Stomach (tissue), 9 donors: ENCODE measurements around the gene TMEM43. TPM values are rescaled to one million over a fixed set of nuclear protein-coding genes. Genes with fewer than 3 reads are reported as not detected.

Experiments used
- DNase-seq, 2 donors: peaks; one replicate each; pipeline versions ENCODE4 v3.0.0 to v3.0.0-alpha.2; 2013 to 2019
- H3K27ac ChIP-seq, 5 donors: fragments of 200-600 bp in 4 of 5; sonication (generic) in 4 of 5; one replicate each; pipeline ENCODE4 v1.5.1; 2013 to 2019; ENCODE audit warnings: mild to moderate bottlenecking in 1 of 5, moderate library complexity in 1 of 5
- H3K27me3 ChIP-seq, 3 donors: fragments of 200-600 bp; sonication (generic); one replicate each; pipeline ENCODE4 v1.5.1; 2017 to 2019; ENCODE audit warnings: mixed run types in 1 of 3
- H3K36me3 ChIP-seq, 4 donors: fragments of 200-600 bp; sonication (generic); 1 replicate in 3 of 4; 2 replicates in 1 of 4; pipeline ENCODE4 v1.5.1; 2016 to 2019
- H3K4me1 ChIP-seq, 4 donors: fragments of 200-600 bp; sonication (generic); one replicate each; pipeline ENCODE4 v1.5.1; 2016 to 2019
- H3K4me3 ChIP-seq, 4 donors: fragments of 200-600 bp; sonication (generic) in 3 of 4; one replicate each; pipeline ENCODE4 v1.5.1; 2016 to 2019; ENCODE audit warnings: mild to moderate bottlenecking in 1 of 4
- H3K9me3 ChIP-seq, 4 donors: fragments of 200-600 bp; sonication (generic); one replicate each; pipeline ENCODE4 v1.5.1; 2016 to 2019
- CTCF ChIP-seq, 7 experiments: fragments of 450-650 bp in 4 of 7; fragments of 200-600 bp in 3 of 7; sonication (generic) in 3 of 7; IDR thresholded peaks; one replicate each; pipeline ENCODE4 v1.5.1; 2016 to 2019; ENCODE audit warnings: antibody characterized with exemption in 7 of 7, control low read depth in 2 of 7, mild to moderate bottlenecking in 1 of 7
- EP300 ChIP-seq: sonication (generic); formaldehyde crosslinking; IDR thresholded peaks from one replicate; pipeline ENCODE4 v1.6.1; 2017; ENCODE audit warnings: antibody characterized with exemption
- POLR2A ChIP-seq, 4 donors: fragments of 450-650 bp; IDR thresholded peaks; one replicate each; pipeline ENCODE4 v1.6.1; 2016; ENCODE audit warnings: antibody characterized with exemption in 4 of 4, control low read depth in 2 of 4, mild to moderate bottlenecking in 1 of 4, moderate library complexity in 1 of 4
- POLR2AphosphoS5 ChIP-seq, 3 donors: sonication (generic); formaldehyde crosslinking; IDR thresholded peaks; one replicate each; pipeline ENCODE4 v1.6.1; 2016; ENCODE audit warnings: antibody characterized with exemption in 3 of 3
- WGBS, 5 donors: extraction: QIAGEN DNeasy Blood & Tissue Kit in 3 of 5; methylation state at CpG; one replicate each; pipeline versions ENCODE4 v1.1.5 to v1.1.7; 2013 to 2018; 5-methylcytosine and 5-hydroxymethylcytosine counted together
- intact Hi-C: fragments of 100-400 bp; cut with DNase I; formaldehyde crosslinking; loops from one replicate; pipeline ENCODE4 v1.15.1; 2023; ENCODE audit warnings: low total_unique reads
- polyA plus RNA-seq, 3 donors: library from polyadenylated mRNA; stranded (reverse); fragments of 200-250 nt; gene quantifications; one replicate each; pipeline ENCODE4 v1.2.3, GENCODE V29; 2013
- total RNA-seq, 5 donors: library from RNA; depleted of rRNA; stranded (reverse); fragments of >200 nt; gene quantifications; one replicate each; pipeline versions ENCODE4 v1.1.0 to v1.2.3, GENCODE V29; 2014 to 2016
- donor health status: healthy with polysubstance abuse.
- donor health status: Bipolar disorder and iron deficiency.
- donor health status: healthy.

Gene TMEM43
- total and polyA plus RNA-seq, 8 donors = 12.6 to 67.4 (median 37.3) TPM

GRCh38 chr3:14138109-14138877 lies 13.4 kb downstream of the TMEM43 start:
- peaks cover 60 to 96% (median 94%) of the 10 kb centered on the region in 4 donors for H3K36me3 ChIP-seq
- TF ChIP-seq CTCF (IDR thresholded peaks at IDR 0.05) = no peak
- H3K27ac ChIP-seq = peak overlapping the region in 1 of 5 donors; percentile 5
- H3K4me3 ChIP-seq = no peak overlapping the region
- intact Hi-C loops = no loop called here
- peaks cover 0 to 28% (median 8%) of the 10 kb centered on the region in 4 donors for H3K4me1 ChIP-seq
- WGBS, 5 donors = 88 to 94% (median 92%) methylated on average over 16 of the region's 16 CpGs
- H3K9me3 ChIP-seq = no peaks in the 10 kb centered on the region
- DNase-seq = no peak
- no peaks in the 10 kb centered on the region for H3K27me3 ChIP-seq

GRCh38 chr3:14138878-14139655 lies 14.2 kb downstream of the TMEM43 start:
- DNase-seq = no peak
- Histone ChIP-seq H3K4me1 (peaks cover 4 to 36% (median 16%) of the 10 kb centered on the region in 4 donors), H3K27ac (peak overlapping the region in 1 of 5 donors; percentile 5), H3K27me3 (no peaks in the 10 kb centered on the region), H3K4me3 (no peak overlapping the region), H3K36me3 (peaks cover 52 to 89% (median 86%) of the 10 kb centered on the region in 4 donors), H3K9me3 (no peaks in the 10 kb centered on the region)
- 80 to 91% (median 90%) methylated on average over 10 to 14 of the region's 14 CpGs for WGBS, 5 donors
- intact Hi-C loops = no loop called here
- TF ChIP-seq CTCF (IDR thresholded peaks at IDR 0.05) (no peak), POLR2AphosphoS5 (IDR thresholded peaks at IDR 0.05) (no peak), POLR2A (IDR thresholded peaks at IDR 0.05) (no peak), EP300 (no peak)

- intact Hi-C loops = no loop called here
- Histone ChIP-seq H3K4me3 (no peak overlapping the region), H3K36me3 (peaks cover 45 to 82% (median 79%) of the 10 kb centered on the region in 4 donors), H3K27me3 (no peaks in the 10 kb centered on the region), H3K4me1 (peaks cover 10 to 43% (median 23%) of the 10 kb centered on the region in 4 donors), H3K9me3 (no peaks in the 10 kb centered on the region), H3K27ac (no peak overlapping the region)
- WGBS, 5 donors = 71 to 92% (median 85%) methylated on average over 5 of the region's 5 CpGs
- no peak for DNase-seq
- TF ChIP-seq CTCF (IDR thresholded peaks at IDR 0.05) = no peak
- no peak for TF ChIP-seq POLR2A (IDR thresholded peaks at IDR 0.05)
- TF ChIP-seq EP300 = no peak
- TF ChIP-seq POLR2AphosphoS5 (IDR thresholded peaks at IDR 0.05) = no peak
Measured at GRCh38 chr3:14139771-14140170, 14.9 kb downstream of the TMEM43 start.

GRCh38 chr3:14140668-14141067 lies 15.8 kb downstream of the TMEM43 start:
- H3K27me3 ChIP-seq = no peaks in the 10 kb centered on the region
- no peaks in the 10 kb centered on the region for H3K9me3 ChIP-seq
- no peak for DNase-seq
- 83 to 91% (median 87%) methylated on average over 2 of the region's 2 CpGs for WGBS, 5 donors
- H3K4me1 ChIP-seq = peaks cover 19 to 52% (median 32%) of the 10 kb centered on the region in 4 donors
- peaks cover 38 to 78% (median 74%) of the 10 kb centered on the region in 4 donors for H3K36me3 ChIP-seq
- intact Hi-C loops = no loop called here
- TF ChIP-seq POLR2A (IDR thresholded peaks at IDR 0.05) (no peak), EP300 (no peak), POLR2AphosphoS5 (IDR thresholded peaks at IDR 0.05) (no peak), CTCF (IDR thresholded peaks at IDR 0.05) (no peak)
- H3K27ac ChIP-seq = no peak overlapping the region
- H3K4me3 ChIP-seq = no peak overlapping the region
